Transverse colon (tissue), 4 donors: ENCODE measurements around the gene SLC6A7. TPM values are rescaled to one million over a fixed set of nuclear protein-coding genes. Genes with fewer than 3 reads are reported as not detected.

Experiments used
- DNase-seq: peaks from one replicate; pipeline ENCODE4 v3.0.0-alpha.2; 2019
- H3K27ac ChIP-seq, 4 donors: fragments of 200-600 bp; sonication (generic); 2 replicates each; pipeline ENCODE4 v1.5.1; 2016 to 2018; ENCODE audit warnings: inconsistent platforms in 4 of 4
- H3K27me3 ChIP-seq: fragments of 200-600 bp; sonication (generic); 2 replicates; pipeline ENCODE4 v1.5.1; 2017; ENCODE audit warnings: inconsistent platforms
- H3K36me3 ChIP-seq, 4 donors: fragments of 200-600 bp; sonication (generic); 2 replicates each; pipeline ENCODE4 v1.5.1; 2017 to 2019; ENCODE audit warnings: inconsistent platforms in 4 of 4
- H3K4me1 ChIP-seq, 4 donors: fragments of 200-600 bp; sonication (generic); 2 replicates each; pipeline ENCODE4 v1.5.1; 2017 to 2020; ENCODE audit warnings: inconsistent platforms in 4 of 4
- H3K4me3 ChIP-seq, 4 donors: fragments of 200-600 bp; sonication (generic); 1 replicate in 1 of 4; 2 replicates in 3 of 4; pipeline versions ENCODE4 v1.5.1 to v1.6.1; 2017 to 2019; ENCODE audit warnings: inconsistent platforms in 4 of 4
- H3K9me3 ChIP-seq, 2 donors: fragments of 200-600 bp; sonication (generic); 2 replicates each; pipeline ENCODE4 v1.5.1; 2017 to 2019; ENCODE audit warnings: inconsistent platforms in 2 of 2
- CTCF ChIP-seq, 5 experiments: fragments of 200-600 bp in 3 of 5; fragments of 450-650 bp in 2 of 5; sonication (generic) in 3 of 5; IDR thresholded peaks; 1 replicate in 2 of 5; 2 replicates in 3 of 5; pipeline ENCODE4 v1.5.1; 2016 to 2017; ENCODE audit warnings: antibody characterized with exemption in 5 of 5, inconsistent platforms in 3 of 5, mild to moderate bottlenecking in 2 of 5, moderate library complexity in 1 of 5
- EP300 ChIP-seq: sonication (generic); formaldehyde crosslinking; IDR thresholded peaks from one replicate; pipeline ENCODE4 v1.6.1; 2017; ENCODE audit warnings: antibody characterized with exemption, low read depth
- POLR2A ChIP-seq: fragments of 450-650 bp; IDR thresholded peaks from one replicate; pipeline ENCODE4 v1.6.1; 2016; ENCODE audit warnings: antibody characterized with exemption, mild to moderate bottlenecking, moderate library complexity
- POLR2AphosphoS5 ChIP-seq, 3 donors: sonication (generic); formaldehyde crosslinking; IDR thresholded peaks; one replicate each; pipeline ENCODE4 v1.6.1; 2016; ENCODE audit warnings: antibody characterized with exemption in 3 of 3
- WGBS, 2 donors: methylation state at CpG; one replicate each; pipeline ENCODE4 v1.1.5; 2018; ENCODE audit warnings: low coverage in 1 of 2; 5-methylcytosine and 5-hydroxymethylcytosine counted together
- in situ Hi-C, 4 donors: fragments of 200-750 bp; cut with MboI; loops; one replicate each; pipeline versions ENCODE4 v1.15.0 to v1.15.1; 2017; ENCODE audit warnings: low sequenced_read_pairs in 3 of 4, low pct_ligation_motif_present in 1 of 4, low pct_unique_long_range_greater_than_20kb in 1 of 4
- intact Hi-C: fragments of 100-400 bp; cut with DNase I; formaldehyde crosslinking; loops from one replicate; pipeline ENCODE4 v1.15.1; 2023; ENCODE audit warnings: low total_unique reads
- total RNA-seq, 4 donors: library from RNA; depleted of rRNA; stranded (reverse); fragments of >200 nt; gene quantifications; one replicate each; pipeline ENCODE4 v1.1.0, GENCODE V29; 2016

SLC6A7 gene
- total RNA-seq, 4 donors from 2014 or later = 19.5 to 67.7 (median 21.3) TPM

GRCh38 chr5:150253416-150254208 lies 63.8 kb downstream of the SLC6A7 start:
- H3K9me3 ChIP-seq = no peaks in the 10 kb centered on the region
- H3K27ac ChIP-seq = no peak overlapping the region
- no peak for DNase-seq
- H3K4me3 ChIP-seq = no peak overlapping the region
- H3K27me3 ChIP-seq = no peaks in the 10 kb centered on the region
- no peaks in the 10 kb centered on the region for H3K4me1 ChIP-seq
- H3K36me3 ChIP-seq = no peaks in the 10 kb centered on the region
- WGBS, 2 donors = 85 to 92% methylated on average over 4 to 10 of the region's 10 CpGs
- no peak for TF ChIP-seq POLR2AphosphoS5 (IDR thresholded peaks at IDR 0.05)
- TF ChIP-seq EP300 = no peak
- no peak for TF ChIP-seq CTCF (IDR thresholded peaks at IDR 0.05)
- TF ChIP-seq POLR2A = no peak
- intact Hi-C loops (no loop called here), in situ Hi-C loops (loop anchor here in 1 of 4 donors (25.0 kb wide), 1 partner anchor 184 kb away; the partner anchor contains the start of gene RPS14)

- Histone ChIP-seq H3K9me3 (no peaks in the 10 kb centered on the region), H3K4me3 (no peak overlapping the region), H3K4me1 (no peaks in the 10 kb centered on the region), H3K27ac (no peak overlapping the region), H3K27me3 (no peaks in the 10 kb centered on the region), H3K36me3 (no peaks in the 10 kb centered on the region)
- in situ Hi-C loops = loop anchor here in 1 of 4 donors (25.0 kb wide), 1 partner anchor 183 kb away; the partner anchor contains the start of gene RPS14
- intact Hi-C loops = no loop called here
- TF ChIP-seq POLR2AphosphoS5 (IDR thresholded peaks at IDR 0.05) (no peak), POLR2A (no peak), EP300 (no peak), CTCF (IDR thresholded peaks at IDR 0.05) (no peak)
- WGBS, 2 donors = 72% methylated on average over 7 of the region's 7 CpGs; no CpG with 5 or more reads in 1 of the 2 donors
- DNase-seq = no peak
These were observed 64.5 kb downstream of the SLC6A7 start for GRCh38 chr5:150254363-150254762.

- WGBS, 2 donors = 78% methylated on average over 4 of the region's 4 CpGs; no CpG with 5 or more reads in 1 of the 2 donors
- DNase-seq = no peak
These were observed 64.9 kb downstream of the SLC6A7 start for GRCh38 chr5:150254774-150255173.

More at GRCh38 chr5:150254774-150255173, 64.9 kb downstream of the SLC6A7 start:
- no peak for TF ChIP-seq EP300
- no peak for TF ChIP-seq POLR2AphosphoS5 (IDR thresholded peaks at IDR 0.05)
- no peak for TF ChIP-seq POLR2A
- TF ChIP-seq CTCF (IDR thresholded peaks at IDR 0.05) = no peak
- intact Hi-C loops = no loop called here
- Histone ChIP-seq H3K4me1 (no peaks in the 10 kb centered on the region), H3K4me3 (no peak overlapping the region), H3K27ac (no peak overlapping the region), H3K9me3 (no peaks in the 10 kb centered on the region), H3K27me3 (no peaks in the 10 kb centered on the region), H3K36me3 (no peaks in the 10 kb centered on the region)
- in situ Hi-C loops = loop anchor here in 1 of 4 donors (25.0 kb wide), 1 partner anchor 183 kb away; the partner anchor contains the start of gene RPS14
